IMR-90 (cell line): ENCODE data around the gene DDOST. TPM values are rescaled to one million over a fixed set of nuclear protein-coding genes. Genes with fewer than 3 reads are reported as not detected.

Experiments
- ATAC-seq: fragments of 200-7000 bp; cut with Tn5 transposase; 2 replicates; pipeline ENCODE4 v1.9.1; 2020; ENCODE audit warnings: low read depth, mild to moderate bottlenecking, moderate library complexity
- BruUV-seq: library from RNA; stranded (reverse); fragments of 400-500 nt; replicated peaks from 2 replicates; lab custom pipeline; 2021; lab: Mats Ljungman, UMichigan
- CTCF ChIA-PET: fragments of 300-600 bp; formaldehyde crosslinking; extraction: SDS; loops from one replicate; lab custom pipeline; 2021; ENCODE audit warnings: antibody characterized with exemption; lab: Yijun Ruan, JAX
- POLR2A ChIA-PET: fragments of 300-600 bp; sonication (Branson Sonifier 250); formaldehyde crosslinking; loops from one replicate; lab custom pipeline; 2022; ENCODE audit warnings: antibody characterized with exemption; ENCODE audit not compliant: unreplicated experiment; lab: Charles Lee
- DNase-seq: peaks from one replicate; pipeline ENCODE4 v3.0.0; 2013
- H2AFZ ChIP-seq: replicated peaks from 2 replicates; pipeline ENCODE3; 2013; ENCODE audit warnings: low read length, mild to moderate bottlenecking; ENCODE audit not compliant: poor library complexity
- H2AK5ac ChIP-seq: 2 replicates; pipeline ENCODE4 v1.6.1; 2013; ENCODE audit warnings: low read depth, low read length, inconsistent platforms
- H2AK9ac ChIP-seq: replicated peaks from 2 replicates; pipeline ENCODE3; 2013; ENCODE audit warnings: mild to moderate bottlenecking, low read depth, low read length, moderate library complexity; ENCODE audit not compliant: poor library complexity
- H2BK120ac ChIP-seq: 2 replicates; pipeline ENCODE4 v1.6.1; 2013; ENCODE audit warnings: low read depth, low read length, inconsistent platforms
- H2BK15ac ChIP-seq: 3 replicates; pipeline ENCODE4 v1.6.1; 2013; ENCODE audit warnings: low read depth, low read length, inconsistent platforms
- H2BK20ac ChIP-seq: 2 replicates; pipeline ENCODE4 v1.6.1; 2013; ENCODE audit warnings: low read depth, mild to moderate bottlenecking, inconsistent platforms, low read length, moderate library complexity
- H2BK5ac ChIP-seq: 2 replicates; pipeline ENCODE4 v1.6.1; 2013; ENCODE audit warnings: mild to moderate bottlenecking, low read depth, low read length, inconsistent platforms; ENCODE audit not compliant: poor library complexity, severe bottlenecking
- H3K14ac ChIP-seq: replicated peaks from 2 replicates; pipeline ENCODE4 v1.6.1; 2013; ENCODE audit warnings: low read depth, low read length, inconsistent platforms
- H3K18ac ChIP-seq: 2 replicates; pipeline ENCODE4 v1.6.1; 2013; ENCODE audit warnings: low read depth, low read length, control low read depth
- H3K23ac ChIP-seq: 2 replicates; pipeline ENCODE4 v1.6.1; 2013; ENCODE audit warnings: low read depth, low read length, inconsistent platforms
- H3K27ac ChIP-seq: 2 replicates; pipeline ENCODE4 v1.5.1; 2013; ENCODE audit warnings: mild to moderate bottlenecking, control low read depth, low read length; ENCODE audit not compliant: insufficient read depth
- H3K27me3 ChIP-seq: 2 replicates; pipeline ENCODE4 v1.6.1; 2013; ENCODE audit warnings: low read length; ENCODE audit not compliant: control insufficient read depth, insufficient read depth
- H3K36me3 ChIP-seq: 2 replicates; pipeline ENCODE4 v1.6.1; 2013; ENCODE audit warnings: low read length, mixed read lengths; ENCODE audit not compliant: control insufficient read depth, insufficient read depth
- H3K4ac ChIP-seq: 2 replicates; pipeline ENCODE4 v1.6.1; 2013; ENCODE audit warnings: low read depth, low read length, inconsistent platforms
- H3K4me1 ChIP-seq: 2 replicates; pipeline ENCODE4 v1.6.1; 2013; ENCODE audit warnings: low read length, mixed read lengths; ENCODE audit not compliant: control insufficient read depth, insufficient read depth
- H3K4me2 ChIP-seq: 2 replicates; pipeline ENCODE4 v1.6.1; 2013; ENCODE audit warnings: low read depth, mild to moderate bottlenecking, control low read depth, low read length, moderate library complexity
- H3K4me3 ChIP-seq: 2 replicates; pipeline ENCODE4 v1.5.1; 2013; ENCODE audit warnings: low read depth, mild to moderate bottlenecking, control low read depth, low read length, moderate library complexity; ENCODE audit not compliant: insufficient read depth
- H3K56ac ChIP-seq: 2 replicates; pipeline ENCODE4 v1.6.1; 2013; ENCODE audit warnings: low read length, inconsistent platforms; ENCODE audit not compliant: insufficient read depth; ENCODE audit errors: extremely low read depth
- H3K79me1 ChIP-seq, 2 experiments: 2 replicates each; pipeline ENCODE4 v1.6.1; 2013; ENCODE audit warnings: low read length in 2 of 2, inconsistent platforms in 1 of 2, low read depth in 1 of 2
- H3K9ac ChIP-seq: 2 replicates; pipeline ENCODE4 v1.6.1; 2013; ENCODE audit warnings: low read depth, low read length, control low read depth
- H3K9me1 ChIP-seq: 2 replicates; pipeline ENCODE4 v1.6.1; 2013; ENCODE audit warnings: low read length, inconsistent platforms; ENCODE audit not compliant: insufficient read depth
- H3K9me3 ChIP-seq: 2 replicates; pipeline ENCODE4 v1.6.1; 2013; ENCODE audit warnings: low read length; ENCODE audit not compliant: control insufficient read depth, insufficient read depth
- H4K20me1 ChIP-seq: 2 replicates; pipeline ENCODE4 v1.6.1; 2013; ENCODE audit warnings: low read length, inconsistent platforms; ENCODE audit not compliant: insufficient read depth
- H4K5ac ChIP-seq: 2 replicates; pipeline ENCODE4 v1.6.1; 2013; ENCODE audit warnings: mild to moderate bottlenecking, low read depth, low read length, control low read depth
- H4K8ac ChIP-seq, 2 experiments: 2 replicates each; pipeline ENCODE4 v1.6.1; 2013; ENCODE audit warnings: low read depth in 2 of 2, low read length in 2 of 2, control low read depth in 1 of 2, inconsistent platforms in 1 of 2
- H4K91ac ChIP-seq: 2 replicates; pipeline ENCODE4 v1.6.1; 2013; ENCODE audit warnings: low read depth, low read length, inconsistent platforms; ENCODE audit not compliant: insufficient read depth
- BHLHE40 ChIP-seq: fragments of 150-350 bp; IDR thresholded peaks from 2 replicates; pipeline ENCODE4 v1.6.1; 2016; ENCODE audit warnings: mild to moderate bottlenecking, low read depth, low read length
- ELK1 ChIP-seq: fragments of 150-350 bp; IDR thresholded peaks from 2 replicates; pipeline ENCODE4 v1.6.1; 2016; ENCODE audit warnings: low read depth, mild to moderate bottlenecking, low read length, moderate library complexity, borderline replicate concordance
- FOS ChIP-seq: fragments of 150-350 bp; IDR thresholded peaks from 2 replicates; pipeline ENCODE4 v1.6.1; 2016; ENCODE audit warnings: low read depth, low read length
- NFE2L2 ChIP-seq: fragments of 150-350 bp; IDR thresholded peaks from 2 replicates; pipeline ENCODE4 v1.6.1; 2016; ENCODE audit warnings: low read depth, mild to moderate bottlenecking, low read length
- POLR2A ChIP-seq: IDR thresholded peaks from 2 replicates; pipeline ENCODE4 v1.6.1; 2012; ENCODE audit warnings: mild to moderate bottlenecking, low read depth, low read length
- RCOR1 ChIP-seq: IDR thresholded peaks from 2 replicates; pipeline ENCODE4 v1.6.1; 2012; ENCODE audit warnings: mild to moderate bottlenecking, low read length, improper control_type of control experiment; ENCODE audit not compliant: insufficient replicate concordance
- RFX5 ChIP-seq: IDR thresholded peaks from 2 replicates; pipeline ENCODE4 v1.8.0; 2012; ENCODE audit warnings: low read depth, mild to moderate bottlenecking, low read length, moderate library complexity
- WGBS, 2 experiments: methylation state at CpG; one replicate each; pipeline versions ENCODE4 v1.1.5 to v1.1.7; 2013; ENCODE audit warnings: missing lambda C conversion rate in 2 of 2; ENCODE audit not compliant: insufficient read length in 1 of 2; ENCODE audit errors: extremely low coverage in 2 of 2; 5-methylcytosine and 5-hydroxymethylcytosine counted together
- dilution Hi-C: fragments of 300-500 bp; cut with HindIII; formaldehyde crosslinking; loops from one replicate; pipeline ENCODE4 v1.14.3; 2018; ENCODE audit warnings: low sequenced_read_pairs; ENCODE audit not compliant: unreplicated experiment
- in situ Hi-C: fragments of 300-500 bp; cut with MboI; formaldehyde crosslinking; loops from 3 replicates; pipeline ENCODE4 v1.14.3; 2019; ENCODE audit warnings: low sequenced_read_pairs, inconsistent platforms, mixed read lengths
- intact Hi-C: fragments of 100-400 bp; cut with micrococcal nuclease; formaldehyde crosslinking; loops from 2 replicates; pipeline ENCODE4 v1.10.0; 2022
- polyA plus RNA-seq, 3 experiments: library from polyadenylated mRNA; depleted of rRNA; stranded (reverse); fragments of >200 nt; gene quantifications; 2 replicates each; pipeline ENCODE4 v1.2.3, GENCODE V29; 2012; ENCODE audit warnings: low replicate concordance in 1 of 3
- total RNA-seq: library from RNA; depleted of rRNA; stranded (reverse); fragments of >200 nt; gene quantifications from 2 replicates; pipeline ENCODE4 v1.2.3, GENCODE V29; 2012

The DDOST gene
- total and polyA plus RNA-seq, 2 of the 4 experiments (the other 2 are of a cell fraction): 179 to 477 TPM

GRCh38 chr1:20663969-20664715 is 3.0 kb upstream of the DDOST start:
- H2BK5ac ChIP-seq: no peak overlapping the region
- ATAC-seq (no peak), DNase-seq (no peak)
- intact Hi-C loops: no loop called here
- no peak overlapping the region for H3K4ac ChIP-seq
- no peak overlapping the region for H2AK9ac ChIP-seq
- H3K27me3 ChIP-seq: no peaks in the 10 kb centered on the region
- H4K91ac ChIP-seq: no peak overlapping the region
- BruUV-seq: no TSS peak
- H3K27ac ChIP-seq: no peak overlapping the region
- in situ Hi-C loops: no loop called here
- no peaks in the 10 kb centered on the region for H3K9me3 ChIP-seq
- no peak overlapping the region for H2AFZ ChIP-seq
- no peak overlapping the region for H3K9ac ChIP-seq
- no peak overlapping the region for H2BK120ac ChIP-seq
- TF ChIP-seq RFX5 (no peak), POLR2A (no peak), RCOR1 (no peak), ELK1 (no peak), BHLHE40 (no peak), FOS (no peak), NFE2L2 (no peak)
- dilution Hi-C loops: no loop called here
- peaks cover 9% of the 10 kb centered on the region for H3K9me1 ChIP-seq
- H4K5ac ChIP-seq: no peak overlapping the region
- H3K4me3 ChIP-seq: no peak overlapping the region
- POLR2A ChIA-PET: no interaction called here
- no peak overlapping the region for H3K23ac ChIP-seq
- no peaks in the 10 kb centered on the region for H3K36me3 ChIP-seq
- no peak overlapping the region for H2BK15ac ChIP-seq
- WGBS, 2 experiments: 72% methylated on average over 7 of the region's 12 CpGs; no CpG with 5 or more reads in 1 of the 2 experiments
- H3K56ac ChIP-seq: no peak overlapping the region
- no peak overlapping the region for H2BK20ac ChIP-seq
- H3K4me2 ChIP-seq: no peak overlapping the region
- H2AK5ac ChIP-seq: no peak overlapping the region
- H3K18ac ChIP-seq: no peak overlapping the region
- CTCF ChIA-PET: no interaction called here
- H3K79me1 ChIP-seq: peaks cover 14 to 30% of the 10 kb centered on the region in 2 experiments
- no peak overlapping the region for H4K8ac ChIP-seq
- no peak overlapping the region for H3K14ac ChIP-seq
- H4K20me1 ChIP-seq: no peaks in the 10 kb centered on the region; the same call in 1 of the 2 replicates
- peaks cover 4% of the 10 kb centered on the region for H3K4me1 ChIP-seq
